Sigmoid colon (tissue), 4 donors: ENCODE results near the gene LGALS13.

ENCODE experiments used
- EP300 ChIP-seq, 4 donors: sonication (generic); formaldehyde crosslinking; IDR thresholded peaks; one replicate each; pipeline ENCODE4 v1.6.1; 2017; ENCODE audit warnings: antibody characterized with exemption in 4 of 4
- POLR2A ChIP-seq, 2 donors: fragments of 450-650 bp; IDR thresholded peaks; one replicate each; pipeline ENCODE4 v1.6.1; 2016; ENCODE audit warnings: antibody characterized with exemption in 2 of 2, mild to moderate bottlenecking in 2 of 2, moderate library complexity in 2 of 2
- TF ChIP-seq, protein P1 (sequence below), 4 experiments: fragments of 450-650 bp in 3 of 4; fragments of 200-600 bp in 1 of 4; IDR thresholded peaks; one replicate each; pipeline ENCODE4 v1.5.1; 2016 to 2019; ENCODE audit warnings: antibody characterized with exemption in 4 of 4, mild to moderate bottlenecking in 3 of 4, moderate library complexity in 2 of 4

GRCh38 chr19:39595950-39596349 lies 6.4 kb upstream of the LGALS13 start:
- TF ChIP-seq, protein P1, sequence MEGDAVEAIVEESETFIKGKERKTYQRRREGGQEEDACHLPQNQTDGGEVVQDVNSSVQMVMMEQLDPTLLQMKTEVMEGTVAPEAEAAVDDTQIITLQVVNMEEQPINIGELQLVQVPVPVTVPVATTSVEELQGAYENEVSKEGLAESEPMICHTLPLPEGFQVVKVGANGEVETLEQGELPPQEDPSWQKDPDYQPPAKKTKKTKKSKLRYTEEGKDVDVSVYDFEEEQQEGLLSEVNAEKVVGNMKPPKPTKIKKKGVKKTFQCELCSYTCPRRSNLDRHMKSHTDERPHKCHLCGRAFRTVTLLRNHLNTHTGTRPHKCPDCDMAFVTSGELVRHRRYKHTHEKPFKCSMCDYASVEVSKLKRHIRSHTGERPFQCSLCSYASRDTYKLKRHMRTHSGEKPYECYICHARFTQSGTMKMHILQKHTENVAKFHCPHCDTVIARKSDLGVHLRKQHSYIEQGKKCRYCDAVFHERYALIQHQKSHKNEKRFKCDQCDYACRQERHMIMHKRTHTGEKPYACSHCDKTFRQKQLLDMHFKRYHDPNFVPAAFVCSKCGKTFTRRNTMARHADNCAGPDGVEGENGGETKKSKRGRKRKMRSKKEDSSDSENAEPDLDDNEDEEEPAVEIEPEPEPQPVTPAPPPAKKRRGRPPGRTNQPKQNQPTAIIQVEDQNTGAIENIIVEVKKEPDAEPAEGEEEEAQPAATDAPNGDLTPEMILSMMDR (IDR thresholded peaks at IDR 0.05) = no peak
- TF ChIP-seq EP300 (IDR thresholded peaks at IDR 0.05) (no peak), POLR2A (IDR thresholded peaks at IDR 0.05) (no peak)
